GOT3 (cell line): ENCODE data around the gene TPBGL.

Source experiments
- DNase-seq: peaks from one replicate; lab custom pipeline; 2025; ENCODE audit warnings: mixed read lengths; lab: John Stamatoyannopoulos, UW

The TPBGL gene

DNA sequence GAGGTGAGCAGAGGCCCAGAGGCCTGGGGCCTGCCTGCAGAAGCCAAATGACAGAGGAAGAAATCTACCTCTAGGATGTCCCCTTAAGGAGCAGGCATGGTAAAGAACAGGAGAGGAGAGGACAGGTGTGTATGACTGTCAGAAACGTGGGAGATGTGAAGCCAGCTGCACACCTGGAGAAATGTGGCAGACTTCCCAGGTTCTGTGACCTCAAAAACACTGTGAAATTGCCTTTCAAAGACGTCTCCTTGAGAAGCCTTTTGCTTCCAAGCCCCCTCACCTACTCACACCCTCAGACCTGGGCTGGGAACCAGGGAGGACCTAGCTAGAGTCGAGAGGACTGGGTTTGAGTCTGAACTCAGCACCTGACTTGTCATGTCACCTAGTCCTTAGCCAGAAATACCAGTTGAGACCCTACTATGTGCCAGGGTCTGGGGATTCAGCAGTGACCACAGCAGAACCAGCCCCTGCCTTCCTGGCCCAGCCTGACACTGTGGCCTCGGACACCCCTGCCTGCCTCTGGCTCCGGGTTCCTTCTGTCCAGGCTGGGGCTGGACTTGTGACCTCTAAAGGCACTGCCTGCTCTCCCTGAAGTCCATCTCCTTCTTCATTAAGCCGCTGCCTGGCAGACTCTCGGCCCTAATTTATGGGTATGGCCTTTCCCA is 5.6 kb downstream of the TPBGL start:
- DNase-seq, result no peak

DNA sequence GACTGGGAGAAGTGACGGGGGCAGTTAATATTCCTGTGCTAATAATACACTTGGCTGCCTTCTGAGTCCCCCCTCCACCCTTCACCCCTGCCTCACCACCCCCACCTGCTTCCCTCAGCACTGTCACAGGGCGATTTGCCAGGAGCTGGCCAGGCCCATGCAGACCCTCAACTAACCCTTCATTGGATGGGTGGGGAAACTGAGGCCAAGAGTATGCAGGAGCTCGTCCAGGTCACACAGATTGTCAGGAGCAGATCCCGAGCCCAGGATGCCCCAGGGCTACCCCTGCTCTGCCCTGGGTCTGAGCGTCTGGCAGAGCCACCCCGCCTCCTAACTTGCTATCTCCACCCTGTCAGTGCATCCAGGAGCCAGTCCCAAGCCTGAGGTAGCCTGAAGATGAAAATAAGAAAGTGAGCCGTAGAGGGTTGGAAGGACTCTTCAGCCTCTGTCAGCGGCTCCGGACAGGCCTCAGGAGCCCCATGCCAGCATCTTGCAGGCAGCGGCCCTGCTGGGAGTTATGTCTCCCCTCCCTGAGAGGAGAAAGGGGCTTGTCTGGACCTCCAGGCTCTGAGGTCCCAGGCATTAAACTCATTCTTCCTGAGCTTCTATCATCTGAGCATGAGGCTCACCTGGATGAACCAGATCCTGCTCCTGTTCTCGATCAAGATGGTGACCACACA is 6.2 kb downstream of the TPBGL start:
- no peak for DNase-seq

- DNase-seq, result no peak
Observed at GRCh38 chr11:75248924-75249256, 8.3 kb downstream of the TPBGL start.

DNA sequence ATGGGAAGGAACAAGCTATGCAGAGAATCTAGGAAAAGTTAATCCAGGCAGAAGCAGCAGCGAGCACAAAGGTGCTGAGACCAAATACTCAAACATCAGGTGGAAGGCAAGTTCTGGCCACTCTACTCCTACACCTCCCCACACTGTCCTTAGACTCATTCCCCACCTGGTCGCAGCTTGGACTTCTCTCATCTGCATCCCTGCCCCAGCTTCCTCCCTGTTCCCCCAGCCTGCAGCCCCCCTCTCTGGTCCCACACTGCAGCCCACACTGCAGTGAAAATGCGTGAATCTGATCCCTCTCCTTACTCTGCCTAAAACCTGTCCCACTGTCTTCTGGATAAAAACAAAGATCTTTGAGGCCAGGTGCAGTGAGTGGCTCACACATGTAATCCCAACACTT is 9.1 kb downstream of the TPBGL start:
- no peak for DNase-seq

DNA sequence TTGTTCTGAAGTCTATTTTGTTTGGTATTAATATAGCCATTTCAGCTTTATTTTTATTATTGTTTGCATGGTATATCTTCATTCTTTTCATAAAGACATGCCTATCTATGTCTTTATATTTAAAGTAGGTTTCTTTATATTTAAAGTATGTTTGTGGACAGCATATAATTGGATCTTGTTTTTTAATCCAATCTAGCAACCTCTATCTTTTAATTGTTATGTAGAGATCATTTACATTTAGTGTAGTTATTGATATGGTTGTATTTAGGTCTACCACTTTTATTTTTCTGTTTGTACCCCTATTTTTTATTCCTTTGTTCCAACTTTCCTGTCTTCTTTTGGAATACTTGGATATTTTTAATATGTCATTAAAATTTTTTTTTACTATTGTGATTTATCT is 13.8 kb downstream of the TPBGL start:
- no peak for DNase-seq

- DNase-seq, result no peak
Observed at GRCh38 chr11:75260396-75261170, 20.0 kb downstream of the TPBGL start.

DNA sequence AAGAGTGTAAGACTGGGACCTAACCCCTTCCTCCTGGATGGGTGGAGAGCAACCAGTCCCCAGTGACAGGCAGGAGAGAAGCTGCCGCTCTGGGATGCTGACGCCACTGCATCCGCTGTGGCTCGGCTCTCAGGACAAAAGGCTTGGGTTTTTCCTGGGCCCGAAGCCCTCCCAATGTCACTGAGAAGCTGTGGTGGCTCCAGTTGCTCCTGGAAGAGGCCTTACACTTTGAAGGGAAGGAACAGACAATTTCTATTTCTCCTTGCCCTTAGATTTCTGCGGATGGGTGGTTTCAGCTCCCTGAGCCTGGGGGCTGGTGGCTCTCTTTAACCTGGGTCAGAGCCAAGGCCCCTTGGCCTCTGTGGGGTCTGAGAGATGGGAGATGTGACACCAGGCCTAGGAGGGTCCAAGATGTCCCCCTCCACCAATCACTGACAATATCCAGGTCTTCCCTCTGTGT is 21.4 kb downstream of the TPBGL start:
- DNase-seq, result no peak

DNA sequence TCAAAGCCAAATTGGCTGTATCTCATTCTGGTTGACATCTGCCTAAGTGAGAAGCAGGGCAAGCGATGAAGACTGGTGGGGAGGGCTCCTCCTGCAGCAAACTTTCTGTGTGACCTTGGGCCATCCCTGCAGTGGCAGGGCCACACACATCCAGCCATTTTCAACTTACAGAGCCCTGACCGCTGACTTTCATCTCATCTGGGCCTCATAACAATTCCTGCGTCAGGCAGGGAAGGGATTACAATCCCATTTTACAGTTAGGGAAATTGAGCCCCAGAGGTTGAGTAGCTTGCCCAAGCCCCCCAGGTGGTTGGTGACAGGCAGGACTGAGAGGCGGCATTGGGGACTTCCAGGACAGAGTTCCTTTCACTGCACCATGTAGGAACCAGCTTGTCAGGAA is 21.9 kb downstream of the TPBGL start:
- no peak for DNase-seq

GRCh38 chr11:75262961-75263852 is 22.6 kb downstream of the TPBGL start:
- no peak for DNase-seq

DNA sequence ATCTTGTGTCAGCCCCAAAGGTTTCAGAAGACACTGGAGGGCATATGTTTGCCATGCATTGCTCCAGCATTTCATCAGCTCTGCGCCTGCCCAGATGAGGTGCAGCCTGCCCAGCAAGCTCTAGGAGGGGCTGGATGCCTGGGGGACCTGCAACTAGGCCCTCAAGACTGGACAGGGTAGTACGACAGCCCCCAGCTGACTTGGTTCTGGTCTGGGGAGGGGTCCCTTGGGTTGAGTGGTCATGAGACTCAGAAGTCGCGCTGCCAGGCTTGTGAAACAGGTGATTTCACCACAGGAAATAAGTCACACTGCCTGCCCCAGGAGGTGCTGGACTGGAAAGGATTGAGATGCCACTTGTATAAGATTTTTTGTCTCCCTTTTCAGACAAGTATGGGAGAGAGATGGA is 23.4 kb downstream of the TPBGL start:
- DNase-seq, result no peak

- no peak for DNase-seq
Observed at GRCh38 chr11:75264356-75264755, 23.8 kb downstream of the TPBGL start.

DNA sequence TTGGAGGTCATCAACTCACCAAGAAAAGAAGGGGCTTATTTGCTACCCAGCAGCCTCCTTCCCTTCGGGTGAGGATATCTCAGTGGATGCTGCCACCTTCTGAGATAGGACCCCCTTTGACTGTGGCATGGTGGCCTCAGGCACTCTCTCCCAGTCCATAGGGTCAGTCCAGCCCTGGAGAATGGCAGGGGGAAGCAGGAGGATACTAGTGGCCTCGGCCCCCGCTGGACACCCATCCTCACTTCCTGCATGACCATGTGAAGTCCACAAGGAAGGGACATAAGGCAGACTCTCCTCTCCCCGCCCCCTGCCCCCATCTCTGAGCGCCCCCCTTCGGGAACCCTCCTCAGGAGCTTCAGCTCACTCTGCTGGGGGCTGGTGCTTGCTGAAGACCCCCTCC is 24.4 kb downstream of the TPBGL start:
- no peak for DNase-seq

GRCh38 chr11:75265851-75266531 is 25.4 kb downstream of the TPBGL start:
- DNase-seq, result no peak

DNA sequence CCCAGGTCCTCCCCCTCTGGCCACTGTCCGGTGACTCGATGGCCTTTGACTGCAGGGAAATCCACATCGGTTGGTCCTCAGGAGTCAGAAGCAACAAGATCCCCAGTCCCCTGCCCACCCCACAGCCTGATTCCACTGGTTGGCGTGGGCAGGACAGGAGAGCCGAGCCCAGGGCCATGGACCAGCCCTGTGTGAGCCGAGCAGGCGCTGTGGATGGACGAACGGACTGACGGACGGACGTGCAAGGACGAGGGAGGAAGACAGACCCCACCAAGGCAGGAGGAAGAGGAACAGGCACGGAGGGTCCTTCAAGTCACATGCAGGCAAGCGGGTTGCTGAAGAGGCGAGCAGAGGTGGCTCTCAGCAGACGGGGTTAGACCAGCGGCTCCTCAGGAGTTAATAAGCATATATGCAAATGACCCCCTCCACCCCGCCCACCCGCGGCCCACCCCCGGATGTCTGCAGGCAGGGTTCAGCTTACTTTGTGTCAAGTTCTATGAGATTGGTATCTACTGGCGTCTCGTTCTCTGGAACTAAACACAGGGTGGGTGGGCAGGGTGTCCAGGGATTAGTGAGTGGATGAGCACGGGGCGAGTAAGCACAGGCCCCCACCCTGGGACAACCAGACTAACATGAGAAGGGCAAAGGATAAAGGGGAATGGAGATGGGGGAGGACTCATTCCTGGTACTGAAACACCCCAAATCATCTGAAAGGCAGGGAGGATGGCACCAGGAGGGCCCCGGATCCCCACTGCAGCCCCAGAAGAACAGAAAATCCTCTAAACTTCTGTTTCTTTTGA is 26.8 kb downstream of the TPBGL start:
- no peak for DNase-seq

DNA sequence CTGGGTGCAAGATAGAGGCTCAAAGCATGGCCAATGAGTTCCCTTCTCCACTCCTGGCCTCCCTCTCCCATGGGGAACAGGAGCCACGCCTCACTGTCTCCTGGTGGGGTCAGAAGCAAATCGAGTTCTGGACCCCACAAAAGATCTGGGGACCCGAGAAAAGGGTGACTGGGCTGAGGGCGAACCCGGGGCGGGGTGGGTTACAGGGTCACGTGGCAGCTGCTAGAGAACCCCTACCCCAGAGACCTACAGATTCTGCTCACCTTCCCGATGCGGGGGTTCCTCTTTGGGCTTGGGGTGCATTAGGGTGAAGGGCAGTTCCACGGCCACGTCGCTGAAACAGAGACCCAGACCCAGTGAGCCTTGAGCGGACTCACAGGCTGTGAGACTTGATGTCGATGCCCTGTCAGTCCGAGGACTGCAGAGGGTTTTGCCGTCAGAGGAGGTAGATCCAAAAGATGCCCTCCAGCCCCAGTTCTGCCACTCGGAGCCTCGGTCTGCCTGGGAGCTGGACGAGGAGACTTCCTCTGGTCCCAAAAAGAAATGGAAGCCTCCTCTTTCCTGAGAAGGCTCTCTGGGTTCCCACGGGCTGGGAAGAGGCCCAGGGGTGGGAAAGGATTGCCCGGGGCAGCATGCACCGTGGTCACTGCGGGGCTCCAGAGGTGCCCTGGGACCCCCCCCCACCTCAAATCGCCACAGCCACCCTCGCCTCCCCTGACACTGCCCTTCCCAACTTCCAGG is 28.2 kb downstream of the TPBGL start:
- no peak for DNase-seq

DNA sequence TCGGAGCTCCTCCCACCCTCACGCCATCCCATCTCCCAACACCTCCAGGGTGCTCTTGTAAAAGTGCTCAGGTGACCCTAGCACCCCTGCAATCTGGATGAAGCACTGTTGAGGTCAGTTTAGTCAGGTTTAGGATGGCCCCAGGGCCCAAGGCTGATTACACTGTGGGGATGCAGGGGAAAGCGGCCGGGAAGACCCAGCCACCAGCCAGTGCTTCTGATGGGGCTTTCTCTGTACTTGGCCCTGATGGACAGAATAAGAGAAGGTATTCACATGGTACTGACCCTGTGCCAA is 28.7 kb downstream of the TPBGL start:
- DNase-seq, result no peak

- DNase-seq, result no peak
Observed at GRCh38 chr11:75269896-75270295, 29.3 kb downstream of the TPBGL start.

DNA sequence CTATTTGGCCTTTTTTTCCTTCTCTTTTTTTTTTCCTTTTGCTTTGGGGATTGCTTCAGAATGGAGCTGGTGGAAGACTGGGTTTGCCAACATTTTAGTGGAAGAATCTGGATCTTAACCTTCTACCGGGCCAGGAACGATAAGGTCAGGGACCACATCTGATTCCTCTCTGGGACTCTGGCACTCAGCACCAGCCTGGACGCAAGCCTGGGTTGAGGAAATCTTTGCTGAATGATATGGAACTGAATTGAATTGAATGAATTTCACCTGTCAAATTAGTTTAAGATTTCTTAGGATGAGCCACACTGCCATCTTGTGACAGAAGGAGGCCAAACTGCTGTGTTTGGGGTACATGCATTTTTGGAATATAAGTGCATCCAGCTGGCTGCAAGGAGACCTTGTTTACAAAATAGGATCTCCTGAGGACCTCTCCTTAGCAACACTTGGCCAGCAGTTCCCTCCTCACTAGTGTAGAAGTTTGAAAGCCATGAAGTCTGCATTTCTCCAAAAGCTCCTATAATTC is 30.4 kb downstream of the TPBGL start:
- DNase-seq, result no peak

DNA sequence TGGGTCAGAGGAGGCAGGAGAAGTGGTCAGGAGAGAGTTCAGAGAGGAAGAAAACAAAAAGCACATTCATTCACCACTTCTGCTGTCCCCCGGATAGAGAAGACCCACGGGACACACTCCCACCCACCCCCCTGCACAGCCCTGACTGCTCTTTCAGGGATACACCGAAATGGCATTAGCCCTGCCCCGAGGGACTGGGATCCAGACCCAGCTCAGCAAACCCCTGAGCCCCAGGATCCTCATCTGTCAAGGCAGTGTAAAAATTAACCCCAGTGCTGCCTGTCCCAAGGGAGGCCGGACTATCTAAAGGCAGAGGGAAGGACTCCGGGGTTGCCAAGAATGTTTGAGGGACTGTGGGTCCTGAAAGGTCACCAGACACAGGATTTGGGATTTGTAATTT is 31.2 kb downstream of the TPBGL start:
- DNase-seq, result no peak

DNA sequence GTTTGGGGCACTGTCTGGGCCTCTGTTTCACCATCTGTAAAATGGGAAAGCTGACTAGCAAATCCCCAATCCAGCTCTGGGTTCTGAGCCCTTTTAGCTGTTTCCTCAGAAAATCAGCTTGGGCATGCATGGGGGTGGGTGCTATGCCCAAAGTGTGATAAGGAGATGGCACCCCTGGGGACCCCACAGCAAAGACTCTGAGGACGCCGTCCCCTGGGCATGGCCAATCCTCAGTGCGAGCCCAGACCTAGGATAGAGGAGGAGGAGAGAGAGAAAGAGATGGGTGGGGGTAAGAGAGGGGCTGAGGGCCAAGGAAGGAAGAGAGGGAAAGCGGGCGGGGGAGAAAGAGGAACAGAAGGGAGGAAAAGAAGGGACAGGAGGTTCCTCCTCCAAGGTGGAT is 31.8 kb downstream of the TPBGL start:
- DNase-seq, result no peak
